ENCODE data around the gene PDZD2. TPM values are rescaled to one million over a fixed set of nuclear protein-coding genes. Genes with fewer than 3 reads are reported as not detected.

The PDZD2 gene
- total RNA-seq, 1 donor from 2014 or later: 42.7 TPM

GRCh38 chr5:31860726-31861433, 221.9 kb downstream of the PDZD2 start:
- no peaks in the 10 kb centered on the region for H3K27me3 ChIP-seq
- H3K4me3 ChIP-seq: no peak overlapping the region
- no peak overlapping the region for H3K27ac ChIP-seq
- no peaks in the 10 kb centered on the region for H3K4me1 ChIP-seq
- H3K9me3 ChIP-seq: no peaks in the 10 kb centered on the region
- DNase-seq (ENCODE audit: extremely low spot score in 2 of 2): no peak
- TF ChIP-seq POLR2A (IDR thresholded peaks at IDR 0.05) (no peak), CTCF (IDR thresholded peaks at IDR 0.05) (no peak), POLR2AphosphoS5 (IDR thresholded peaks at IDR 0.05; ENCODE audit: insufficient read depth in 1 of 2, low read depth in 1 of 2) (no peak)
- intact Hi-C loops (cut with DNase I): no loop called here
- H3K36me3 ChIP-seq: no peaks in the 10 kb centered on the region

- Histone ChIP-seq H3K27ac (no peak overlapping the region), H3K9me3 (no peaks in the 10 kb centered on the region), H3K4me1 (no peaks in the 10 kb centered on the region), H3K36me3 (no peaks in the 10 kb centered on the region), H3K4me3 (no peak overlapping the region), H3K27me3 (no peaks in the 10 kb centered on the region)
- TF ChIP-seq CTCF (IDR thresholded peaks at IDR 0.05) (no peak), POLR2A (IDR thresholded peaks at IDR 0.05) (no peak), POLR2AphosphoS5 (IDR thresholded peaks at IDR 0.05; ENCODE audit: insufficient read depth in 1 of 2, low read depth in 1 of 2) (no peak)
- intact Hi-C loops (cut with DNase I): no loop called here
- DNase-seq (ENCODE audit: extremely low spot score in 2 of 2): no peak
Measured at GRCh38 chr5:31861601-31862000, 222.7 kb downstream of the PDZD2 start.

- no peaks in the 10 kb centered on the region for H3K36me3 ChIP-seq
- H3K4me3 ChIP-seq: no peak overlapping the region
- H3K27ac ChIP-seq: no peak overlapping the region
- TF ChIP-seq CTCF (IDR thresholded peaks at IDR 0.05) (no peak), POLR2AphosphoS5 (IDR thresholded peaks at IDR 0.05; ENCODE audit: insufficient read depth in 1 of 2, low read depth in 1 of 2) (no peak), POLR2A (IDR thresholded peaks at IDR 0.05) (no peak)
- DNase-seq (ENCODE audit: extremely low spot score in 2 of 2): no peak
- H3K27me3 ChIP-seq: no peaks in the 10 kb centered on the region
- H3K9me3 ChIP-seq: no peaks in the 10 kb centered on the region
- intact Hi-C loops (cut with DNase I): no loop called here
- no peaks in the 10 kb centered on the region for H3K4me1 ChIP-seq
Measured at GRCh38 chr5:31863991-31864411, 225.1 kb downstream of the PDZD2 start.

GRCh38 chr5:31866166-31866565, 227.2 kb downstream of the PDZD2 start:
- no peaks in the 10 kb centered on the region for H3K36me3 ChIP-seq
- no peaks in the 10 kb centered on the region for H3K4me1 ChIP-seq
- H3K9me3 ChIP-seq: no peaks in the 10 kb centered on the region
- H3K27me3 ChIP-seq: no peaks in the 10 kb centered on the region
- no peak overlapping the region for H3K4me3 ChIP-seq
- no peak overlapping the region for H3K27ac ChIP-seq
- no peak for TF ChIP-seq CTCF (IDR thresholded peaks at IDR 0.05)
- no peak for TF ChIP-seq POLR2A (IDR thresholded peaks at IDR 0.05)
- TF ChIP-seq POLR2AphosphoS5 (IDR thresholded peaks at IDR 0.05; ENCODE audit: insufficient read depth in 1 of 2, low read depth in 1 of 2): no peak
- no peak for DNase-seq (ENCODE audit: extremely low spot score in 2 of 2)
- intact Hi-C loops (cut with DNase I): no loop called here

GRCh38 chr5:31867219-31867618, 228.3 kb downstream of the PDZD2 start:
- intact Hi-C loops (cut with DNase I): no loop called here
- no peaks in the 10 kb centered on the region for H3K4me1 ChIP-seq
- no peaks in the 10 kb centered on the region for H3K9me3 ChIP-seq
- H3K27me3 ChIP-seq: no peaks in the 10 kb centered on the region
- H3K4me3 ChIP-seq: no peak overlapping the region
- TF ChIP-seq CTCF (IDR thresholded peaks at IDR 0.05): no peak
- no peak for TF ChIP-seq POLR2A (IDR thresholded peaks at IDR 0.05)
- TF ChIP-seq POLR2AphosphoS5 (IDR thresholded peaks at IDR 0.05; ENCODE audit: insufficient read depth in 1 of 2, low read depth in 1 of 2): no peak
- no peaks in the 10 kb centered on the region for H3K36me3 ChIP-seq
- H3K27ac ChIP-seq: no peak overlapping the region
- DNase-seq (ENCODE audit: extremely low spot score in 2 of 2): no peak

Data from vagina (tissue), 2 donors.